D721Med (cell line): ENCODE results near the gene VPS33B.
A peak's percentile ranks its signal among the peaks of the same experiment; 100 is the strongest.

Source experiments
- DNase-seq: peaks from one replicate; pipeline ENCODE4 v3.0.0; 2011; ENCODE audit warnings: low spot score; ENCODE audit not compliant: insufficient read length
- FAIRE-seq: peaks from 2 replicates; lab custom pipeline; 2011; peaks lifted over from hg19 to GRCh38; lab: Jason Lieb, UNC
- TF ChIP-seq, protein P1 (sequence below): IDR thresholded peaks from 2 replicates; pipeline ENCODE4 v1.5.1; 2012; ENCODE audit warnings: mild to moderate bottlenecking, control low read depth; ENCODE audit not compliant: insufficient read depth; ENCODE audit errors: missing control alignments

The VPS33B gene

GRCh38 chr15:91007266-91007665, 15.1 kb downstream of the VPS33B start:
- TF ChIP-seq, protein P1, sequence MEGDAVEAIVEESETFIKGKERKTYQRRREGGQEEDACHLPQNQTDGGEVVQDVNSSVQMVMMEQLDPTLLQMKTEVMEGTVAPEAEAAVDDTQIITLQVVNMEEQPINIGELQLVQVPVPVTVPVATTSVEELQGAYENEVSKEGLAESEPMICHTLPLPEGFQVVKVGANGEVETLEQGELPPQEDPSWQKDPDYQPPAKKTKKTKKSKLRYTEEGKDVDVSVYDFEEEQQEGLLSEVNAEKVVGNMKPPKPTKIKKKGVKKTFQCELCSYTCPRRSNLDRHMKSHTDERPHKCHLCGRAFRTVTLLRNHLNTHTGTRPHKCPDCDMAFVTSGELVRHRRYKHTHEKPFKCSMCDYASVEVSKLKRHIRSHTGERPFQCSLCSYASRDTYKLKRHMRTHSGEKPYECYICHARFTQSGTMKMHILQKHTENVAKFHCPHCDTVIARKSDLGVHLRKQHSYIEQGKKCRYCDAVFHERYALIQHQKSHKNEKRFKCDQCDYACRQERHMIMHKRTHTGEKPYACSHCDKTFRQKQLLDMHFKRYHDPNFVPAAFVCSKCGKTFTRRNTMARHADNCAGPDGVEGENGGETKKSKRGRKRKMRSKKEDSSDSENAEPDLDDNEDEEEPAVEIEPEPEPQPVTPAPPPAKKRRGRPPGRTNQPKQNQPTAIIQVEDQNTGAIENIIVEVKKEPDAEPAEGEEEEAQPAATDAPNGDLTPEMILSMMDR: no peak
- FAIRE-seq (no peak), DNase-seq (no peak)

- DNase-seq (no peak), FAIRE-seq (no peak)
- TF ChIP-seq, protein P1: no peak
These were observed 21.2 kb downstream of the VPS33B start for GRCh38 chr15:91001209-91001608.

DNA sequence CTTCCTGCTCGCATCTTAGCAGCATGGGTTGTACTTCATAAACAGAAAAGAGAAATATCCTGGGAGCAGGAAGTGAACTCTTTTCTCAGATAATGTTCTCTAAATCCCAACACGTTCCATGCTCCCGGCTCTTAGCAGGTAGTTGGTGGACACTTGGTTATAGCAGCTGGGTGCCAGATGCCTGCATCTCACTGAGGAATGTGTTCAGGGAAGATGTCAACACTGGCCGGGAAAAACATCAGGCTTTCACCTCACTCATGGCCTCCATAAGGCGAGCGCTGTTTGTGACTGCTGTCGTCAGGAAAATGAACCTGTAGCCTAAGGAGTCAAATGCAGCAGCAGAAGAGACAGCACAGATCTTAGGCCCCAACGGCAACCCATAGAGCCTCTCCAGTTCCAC, 23.7 kb downstream of the VPS33B start:
- no peak for FAIRE-seq
- TF ChIP-seq, protein P1: no peak
- DNase-seq: no peak

DNA sequence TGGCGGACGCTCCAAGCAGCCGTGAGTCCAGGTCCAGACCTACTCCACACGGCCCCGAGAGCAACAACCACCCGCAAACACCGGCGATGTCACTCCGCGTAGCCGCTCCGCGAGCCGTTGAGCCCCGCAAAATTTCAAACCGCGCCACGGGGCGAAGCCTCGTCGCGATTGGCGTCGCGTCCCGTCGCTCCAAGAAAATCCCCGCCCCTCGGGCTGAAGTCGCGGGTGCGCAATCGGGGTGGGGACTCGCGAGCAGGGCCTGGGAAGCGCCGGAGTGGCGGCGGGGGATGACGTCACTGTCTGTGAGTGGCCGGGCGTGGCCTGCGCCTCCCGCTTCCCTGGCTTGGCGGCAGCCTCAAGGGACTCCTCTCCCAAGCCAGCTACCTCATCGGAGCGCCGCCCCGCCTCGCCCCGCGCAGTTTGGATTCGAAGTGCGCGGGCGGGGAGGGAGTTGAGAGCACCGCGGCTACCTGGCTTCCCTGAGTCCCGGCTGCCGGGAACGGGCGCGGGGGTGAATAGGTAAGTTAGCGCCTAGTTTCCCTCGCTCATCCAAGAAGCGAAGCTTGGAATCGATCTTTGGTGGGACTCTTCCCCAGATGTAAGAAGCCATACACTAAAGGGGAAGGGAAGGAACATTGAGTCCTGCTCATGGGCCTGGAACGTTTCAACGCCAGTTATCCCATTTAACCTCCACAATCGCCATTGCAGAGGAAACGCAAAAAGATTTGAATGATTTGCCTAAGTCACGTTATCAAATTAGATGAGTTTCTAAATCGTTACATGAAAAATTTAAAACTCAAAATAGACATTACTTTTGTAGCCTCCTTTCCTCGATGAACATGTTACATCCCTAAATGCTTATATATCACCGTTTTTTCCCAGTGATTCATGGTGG, 27.7 kb downstream of the VPS33B start, which contains the start of gene PRC1:
PRC1 (minus strand) TSS at position 119 of the 895 bp plus-strand sequence; CDS start at position 1, 118 bp downstream.
- TF ChIP-seq, protein P1: no peak
- DNase-seq (peak; percentile 92), FAIRE-seq (no peak)

DNA sequence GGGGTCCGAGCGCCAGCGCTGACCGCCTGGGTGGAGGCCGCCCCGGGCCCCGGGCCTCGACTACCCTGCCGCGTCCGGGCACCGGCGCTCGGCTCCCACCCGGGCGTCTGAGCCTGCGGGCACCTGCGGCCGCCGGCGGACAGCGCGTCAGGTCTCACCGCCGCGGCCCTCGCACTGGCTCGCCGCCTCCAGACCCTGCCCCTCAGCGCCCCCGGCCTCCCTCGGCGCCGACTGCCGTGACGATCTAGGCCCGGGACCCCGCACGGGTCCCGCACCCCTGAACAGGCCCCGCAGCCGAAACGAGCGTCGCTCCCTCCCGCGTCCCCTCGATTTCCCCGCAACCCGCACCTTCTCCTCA, 28.4 kb downstream of the VPS33B start:
- no peak for DNase-seq
- no peak for FAIRE-seq

DNA sequence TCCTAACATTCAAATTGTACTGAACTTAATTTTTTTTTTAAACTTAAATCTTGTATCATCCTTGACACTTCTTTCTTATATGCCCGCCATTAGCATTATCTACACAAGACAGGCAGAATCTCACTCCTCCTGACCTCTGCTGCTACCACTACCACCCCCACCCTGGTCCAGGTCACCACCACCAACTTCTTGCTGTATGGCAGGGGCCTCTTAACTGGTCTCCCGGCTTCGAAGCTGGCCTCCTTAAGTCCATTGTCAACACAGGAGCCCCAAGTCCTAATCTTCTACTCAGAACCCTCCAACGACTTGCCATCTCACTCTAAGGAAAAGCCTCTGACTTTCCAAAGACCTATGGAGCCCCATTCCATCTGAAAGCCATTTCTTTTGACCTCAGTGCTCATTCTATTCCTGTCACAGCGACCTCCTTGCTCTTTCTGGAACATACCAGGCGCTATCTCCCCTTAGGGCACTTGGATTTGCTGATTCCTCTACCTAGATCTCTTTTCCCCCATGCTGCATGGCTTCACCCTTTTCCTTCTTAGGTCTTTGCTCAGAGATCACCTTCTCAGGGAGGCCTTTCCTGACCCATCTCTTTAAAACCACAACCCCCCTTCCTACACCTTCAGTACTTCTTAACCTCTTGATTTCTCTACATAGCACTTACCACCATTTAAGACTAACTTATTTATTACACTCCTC, 30.7 kb downstream of the VPS33B start:
- DNase-seq (no peak), FAIRE-seq (no peak)
- TF ChIP-seq, protein P1: no peak

More for the DNA sequence above, 28.4 kb downstream of the VPS33B start:
- TF ChIP-seq, protein P1: no peak
